H9 (cell line): ENCODE results near the gene RHOV. TPM values are rescaled to one million over a fixed set of nuclear protein-coding genes. Genes with fewer than 3 reads are reported as not detected.

ENCODE experiments used
- DNase-seq: peaks from one replicate; pipeline ENCODE4 v3.0.0-alpha.2; 2017
- H2AFZ ChIP-seq: one replicate; pipeline ENCODE4 v1.6.1; 2013; ENCODE audit warnings: mild to moderate bottlenecking, low read length, control low read depth, moderate library complexity
- H2AK5ac ChIP-seq: 2 replicates; pipeline ENCODE4 v1.6.1; 2013; ENCODE audit warnings: low read length, control low read depth, mixed read lengths; ENCODE audit not compliant: insufficient read length
- H2BK120ac ChIP-seq: one replicate; pipeline ENCODE4 v1.6.1; 2013; ENCODE audit warnings: low read depth, mild to moderate bottlenecking, low read length, control low read depth, inconsistent platforms; ENCODE audit not compliant: poor library complexity, severe bottlenecking
- H2BK12ac ChIP-seq: 2 replicates; pipeline ENCODE4 v1.6.1; 2013; ENCODE audit warnings: low read length, control low read depth, mixed read lengths, low read depth; ENCODE audit not compliant: insufficient read length
- H2BK15ac ChIP-seq: 2 replicates; pipeline ENCODE4 v1.6.1; 2013; ENCODE audit warnings: low read depth, low read length, control low read depth
- H2BK20ac ChIP-seq: one replicate; pipeline ENCODE4 v1.6.1; 2013; ENCODE audit warnings: low read depth, mild to moderate bottlenecking, low read length, control low read depth, inconsistent platforms; ENCODE audit not compliant: poor library complexity, severe bottlenecking
- H2BK5ac ChIP-seq: 2 replicates; pipeline ENCODE4 v1.6.1; 2013; ENCODE audit warnings: low read length, control low read depth, mixed read lengths; ENCODE audit not compliant: insufficient read length
- H3K14ac ChIP-seq: 2 replicates; pipeline ENCODE4 v1.6.1; 2013; ENCODE audit warnings: low read length, control low read depth; ENCODE audit not compliant: insufficient read depth
- H3K18ac ChIP-seq: 2 replicates; pipeline ENCODE4 v1.6.1; 2013; ENCODE audit warnings: low read depth, mild to moderate bottlenecking, mixed read lengths, low read length, control low read depth; ENCODE audit not compliant: insufficient read length
- H3K23ac ChIP-seq: 2 replicates; pipeline ENCODE4 v1.6.1; 2013; ENCODE audit warnings: low read length, control low read depth, mixed read lengths, low read depth; ENCODE audit not compliant: insufficient read length
- H3K23me2 ChIP-seq: 2 replicates; pipeline ENCODE4 v1.6.1; 2013; ENCODE audit warnings: low read depth, mild to moderate bottlenecking, mixed read lengths, low read length, control low read depth; ENCODE audit not compliant: insufficient read length, poor library complexity, severe bottlenecking
- H3K27ac ChIP-seq: 2 replicates; pipeline ENCODE4 v1.5.1; 2013; ENCODE audit warnings: low read length, control low read depth, mixed read lengths, low read depth; ENCODE audit not compliant: insufficient read length
- H3K27me3 ChIP-seq: 2 replicates; pipeline ENCODE4 v1.6.1; 2013; ENCODE audit warnings: low read length, control low read depth, inconsistent platforms; ENCODE audit not compliant: insufficient read depth
- H3K4ac ChIP-seq: 2 replicates; pipeline ENCODE4 v1.6.1; 2013; ENCODE audit warnings: low read depth, mild to moderate bottlenecking, control low read depth, inconsistent platforms, low read length, moderate library complexity
- H3K4me1 ChIP-seq: 2 replicates; pipeline ENCODE4 v1.6.1; 2013; ENCODE audit warnings: low read length, control low read depth, inconsistent platforms; ENCODE audit not compliant: insufficient read depth
- H3K4me2 ChIP-seq: 2 replicates; pipeline ENCODE4 v1.6.1; 2013; ENCODE audit warnings: low read length, control low read depth, mixed read lengths; ENCODE audit not compliant: insufficient read length, insufficient read depth
- H3K56ac ChIP-seq: 2 replicates; pipeline ENCODE4 v1.6.1; 2013; ENCODE audit warnings: low read depth, mild to moderate bottlenecking, mixed read lengths, low read length, control low read depth; ENCODE audit not compliant: insufficient read length
- H3K79me1 ChIP-seq: 2 replicates; pipeline ENCODE4 v1.6.1; 2013; ENCODE audit warnings: low read depth, mild to moderate bottlenecking, moderate library complexity, low read length, control low read depth, inconsistent platforms; ENCODE audit not compliant: insufficient read depth, poor library complexity, severe bottlenecking
- H3K79me2 ChIP-seq: 2 replicates; pipeline ENCODE4 v1.6.1; 2013; ENCODE audit warnings: low read length, control low read depth, inconsistent platforms; ENCODE audit not compliant: insufficient read depth
- H3K9ac ChIP-seq: 2 replicates; pipeline ENCODE4 v1.6.1; 2013; ENCODE audit warnings: low read length, control low read depth, mixed read lengths; ENCODE audit not compliant: insufficient read length; ENCODE audit errors: extremely low read depth
- H3K9me3 ChIP-seq: one replicate; pipeline ENCODE4 v1.6.1; 2013; ENCODE audit warnings: low read depth, low read length, inconsistent platforms; ENCODE audit not compliant: control insufficient read depth
- H3T11ph ChIP-seq: one replicate; pipeline ENCODE4 v1.6.1; 2013; ENCODE audit warnings: mild to moderate bottlenecking, low read length, control low read depth, inconsistent platforms
- H4K20me1 ChIP-seq: one replicate; pipeline ENCODE4 v1.6.1; 2013; ENCODE audit not compliant: control insufficient read depth, insufficient read length, insufficient read depth
- H4K5ac ChIP-seq: 2 replicates; pipeline ENCODE4 v1.6.1; 2013; ENCODE audit warnings: low read depth, mild to moderate bottlenecking, mixed read lengths, low read length, control low read depth; ENCODE audit not compliant: insufficient read length
- H4K8ac ChIP-seq: replicated peaks from 2 replicates; pipeline ENCODE4 v1.6.1; 2013; ENCODE audit warnings: low read length, control low read depth, mixed read lengths, low read depth; ENCODE audit not compliant: insufficient read length
- H4K91ac ChIP-seq: 2 replicates; pipeline ENCODE4 v1.6.1; 2013; ENCODE audit warnings: low read depth, mild to moderate bottlenecking, moderate library complexity, mixed read lengths, low read length, control low read depth; ENCODE audit not compliant: insufficient read length
- H3K27ac Mint-ChIP-seq, 3 experiments: 2 replicates in 2 of 3; 3 replicates in 1 of 3; pipeline ENCODE4 v1.8.0; 2020 to 2021; ENCODE audit warnings: mixed read lengths in 3 of 3, mild to moderate bottlenecking in 1 of 3, moderate library complexity in 1 of 3
- H3K27me3 Mint-ChIP-seq: 2 replicates; pipeline ENCODE4 v1.8.0; 2021; ENCODE audit warnings: low read depth, mild to moderate bottlenecking, moderate library complexity, mixed read lengths
- H3K36me3 Mint-ChIP-seq, 3 experiments: 2 replicates in 2 of 3; 3 replicates in 1 of 3; pipeline ENCODE4 v1.8.0; 2020 to 2021; ENCODE audit warnings: low read depth in 3 of 3, mixed read lengths in 3 of 3; ENCODE audit not compliant: insufficient read depth in 1 of 3
- H3K4me1 Mint-ChIP-seq, 2 experiments: 2 replicates each; pipeline ENCODE4 v1.8.0; 2020; ENCODE audit warnings: mixed read lengths in 2 of 2
- H3K4me3 Mint-ChIP-seq, 2 experiments: 2 replicates in 1 of 2; 3 replicates in 1 of 2; pipeline ENCODE4 v1.8.0; 2020 to 2021; ENCODE audit warnings: mild to moderate bottlenecking in 2 of 2, mixed read lengths in 2 of 2, moderate library complexity in 1 of 2
- H3K9me3 Mint-ChIP-seq, 2 experiments: 2 replicates in 1 of 2; 3 replicates in 1 of 2; pipeline ENCODE4 v1.8.0; 2020; ENCODE audit warnings: mild to moderate bottlenecking in 2 of 2, mixed read lengths in 2 of 2, moderate library complexity in 1 of 2
- CTCF ChIP-seq: fragments of 200-600 bp; sonication (generic); conservative IDR thresholded peaks from 3 replicates; pipeline ENCODE4 v1.8.0; 2021; ENCODE audit warnings: antibody characterized with exemption, mild to moderate bottlenecking
- WGBS: extraction: QIAGEN DNeasy Blood & Tissue Kit; methylation state at CpG from one replicate; pipeline ENCODE4 v1.1.7; 2013; ENCODE audit warnings: missing lambda C conversion rate, low lambda C conversion rate, mixed read lengths; ENCODE audit not compliant: insufficient read length; ENCODE audit errors: extremely low coverage; 5-methylcytosine and 5-hydroxymethylcytosine counted together
- total RNA-seq: library from RNA; stranded (reverse); gene quantifications from 2 replicates; pipeline ENCODE4 v1.2.1, GENCODE V29; 2021

Gene RHOV
- total RNA-seq, 1 experiment from 2014 or later = 3.9 TPM

DNA sequence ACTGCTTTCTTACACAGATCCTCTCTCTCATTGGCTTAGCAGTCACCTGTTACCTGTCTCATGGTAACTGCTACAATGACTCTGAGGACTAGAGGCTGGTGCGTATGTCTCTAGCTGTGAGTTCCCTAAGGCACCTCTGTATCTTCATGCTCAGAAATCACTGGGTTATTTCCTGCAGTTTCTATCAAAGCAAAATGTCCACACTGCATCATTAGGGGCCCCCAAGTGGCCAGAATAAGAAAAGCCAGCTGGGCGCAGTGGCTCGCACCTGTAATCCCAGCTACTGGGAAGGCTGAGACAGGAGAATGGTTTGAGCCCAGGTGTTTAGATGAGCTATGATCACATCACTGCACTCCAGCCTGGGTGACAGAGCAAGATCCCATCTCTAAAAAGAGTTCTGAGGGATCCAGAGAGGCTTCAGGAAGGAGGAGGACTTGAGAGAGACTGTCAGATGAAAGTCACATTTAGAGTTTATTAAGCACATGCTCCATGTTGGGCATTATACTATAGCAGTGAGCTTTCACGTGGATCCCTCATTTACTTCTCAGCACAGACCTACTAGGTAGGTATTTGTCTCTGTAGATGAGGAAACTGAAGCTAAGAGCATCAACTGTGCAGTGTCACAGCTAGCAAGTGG is 17.9 kb upstream of the RHOV start:
- no peak overlapping the region for H4K91ac ChIP-seq
- no peak overlapping the region for H3T11ph ChIP-seq
- H3K4me1 ChIP-seq = no peaks in the 10 kb centered on the region; the same call in 1 of the 2 replicates
- no peak overlapping the region for H2BK120ac ChIP-seq
- TF ChIP-seq CTCF = peak; percentile 79
- Mint-ChIP-seq H3K4me1 (peaks cover 10 to 17% of the 10 kb centered on the region in 2 experiments), H3K27ac (no peak overlapping the region), H3K27me3 (peaks cover 23% of the 10 kb centered on the region), H3K9me3 (no peaks in the 10 kb centered on the region; a peak in 1 of 5 replicates), H3K36me3 (peaks cover 4 to 15% (median 12%) of the 10 kb centered on the region in 3 experiments; a peak in 5 of 7 replicates), H3K4me3 (no peak overlapping the region)
- peaks cover 2% of the 10 kb centered on the region for H3K79me1 ChIP-seq
- no peak overlapping the region for H2BK20ac ChIP-seq
- H3K23ac ChIP-seq = no peak overlapping the region
- H4K20me1 ChIP-seq = no peaks in the 10 kb centered on the region
- no peak overlapping the region for H3K9ac ChIP-seq
- no peak overlapping the region for H3K14ac ChIP-seq
- H3K9me3 ChIP-seq = no peaks in the 10 kb centered on the region
- H3K23me2 ChIP-seq = peaks cover 11% of the 10 kb centered on the region
- H3K27me3 ChIP-seq = no peaks in the 10 kb centered on the region
- no peak overlapping the region for H3K4ac ChIP-seq
- no peak overlapping the region for H2BK12ac ChIP-seq
- no peak overlapping the region for H3K4me2 ChIP-seq
- H3K18ac ChIP-seq = no peak overlapping the region
- H3K56ac ChIP-seq = no peak overlapping the region
- H4K8ac ChIP-seq = no peak overlapping the region
- no peak overlapping the region for H4K5ac ChIP-seq
- H2AK5ac ChIP-seq = no peak overlapping the region
- H2BK5ac ChIP-seq = no peak overlapping the region
- peaks cover 7% of the 10 kb centered on the region for H3K79me2 ChIP-seq
- whole genome bisulfite sequencing = no CpG with 5 or more reads among the region's 4 CpGs
- H2BK15ac ChIP-seq = no peak overlapping the region
- peak; percentile 63 for DNase-seq
- no peak overlapping the region for H3K27ac ChIP-seq
- no peak overlapping the region for H2AFZ ChIP-seq
